ENCODE results near the gene AOPEP. TPM values are rescaled to one million over a fixed set of nuclear protein-coding genes. Genes with fewer than 3 reads are reported as not detected.

AOPEP gene
- total RNA-seq, 1 experiment from 2014 or later: 15.0 TPM

DNA sequence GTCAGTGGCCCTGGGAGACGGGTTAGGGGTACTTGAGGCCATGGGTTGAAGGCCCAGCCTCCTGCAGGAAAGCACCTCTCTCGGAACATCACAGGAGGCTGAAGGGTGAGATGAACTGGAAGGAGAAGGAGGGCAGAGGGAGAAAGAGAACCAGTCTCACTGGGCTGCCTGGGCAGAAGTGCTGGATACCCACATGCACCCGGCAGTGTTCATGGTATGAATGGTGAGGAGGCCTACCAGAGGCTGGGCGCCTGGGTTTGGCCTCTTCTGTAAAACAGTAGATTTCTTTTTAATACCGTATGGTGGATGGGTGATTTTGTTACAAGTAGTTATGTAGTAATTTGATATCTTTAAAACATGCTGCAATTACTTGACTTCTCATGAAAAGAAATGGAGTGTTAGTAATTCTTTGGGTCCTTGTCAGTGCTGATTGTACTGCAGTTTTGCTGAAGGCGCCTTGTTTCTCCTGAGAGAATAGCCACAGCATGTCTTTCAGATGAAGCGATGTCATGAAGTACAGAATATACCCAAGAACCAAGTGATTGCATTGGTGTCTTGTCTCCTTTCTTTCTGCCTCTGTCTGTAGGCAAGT is 332.4 kb downstream of the AOPEP start:
- Histone ChIP-seq H2AFZ (ENCODE audit: low read length) (no peak overlapping the region), H3K79me2 (ENCODE audit: insufficient read depth, low read length) (no peaks in the 10 kb centered on the region), H4K5ac (ENCODE audit: insufficient read length, low read depth, low read length) (no peak overlapping the region), H2BK5ac (ENCODE audit: insufficient read length, low read length) (no peak overlapping the region), H3K4me1 (ENCODE audit: insufficient read depth, low read length) (peaks cover 2% of the 10 kb centered on the region; the same call in 1 of the 2 replicates), H3K4me2 (ENCODE audit: insufficient read depth, insufficient read length, low read length) (no peak overlapping the region), H3K79me1 (ENCODE audit: insufficient read depth, low read depth, low read length, poor library complexity, severe bottlenecking) (no peaks in the 10 kb centered on the region), H2BK15ac (ENCODE audit: low read depth, low read length) (no peak overlapping the region), H3K23me2 (ENCODE audit: insufficient read length, low read depth, low read length, poor library complexity, severe bottlenecking) (no peaks in the 10 kb centered on the region), H2AK5ac (ENCODE audit: insufficient read length, low read length) (no peak overlapping the region), H4K91ac (ENCODE audit: insufficient read length, low read depth, low read length) (no peak overlapping the region), H2BK20ac (ENCODE audit: low read depth, low read length, poor library complexity, severe bottlenecking) (no peak overlapping the region), H3K23ac (ENCODE audit: insufficient read length, low read depth, low read length) (no peak overlapping the region), H3K56ac (ENCODE audit: insufficient read length, low read depth, low read length) (no peak overlapping the region), H2BK12ac (ENCODE audit: insufficient read length, low read depth, low read length) (no peak overlapping the region), H3K9me3 (ENCODE audit: control insufficient read depth, low read depth, low read length) (no peaks in the 10 kb centered on the region), H4K8ac (replicated peaks; ENCODE audit: insufficient read length, low read depth, low read length) (no peak overlapping the region), H3K27ac (ENCODE audit: insufficient read length, low read depth, low read length) (no peak overlapping the region), H2BK120ac (ENCODE audit: low read depth, low read length, poor library complexity, severe bottlenecking) (no peak overlapping the region), H3K27me3 (ENCODE audit: insufficient read depth, low read length) (no peaks in the 10 kb centered on the region), H3T11ph (ENCODE audit: low read length) (no peak overlapping the region), H3K4ac (ENCODE audit: low read depth, low read length) (no peak overlapping the region), H3K18ac (ENCODE audit: insufficient read length, low read depth, low read length) (no peak overlapping the region), H4K20me1 (ENCODE audit: control insufficient read depth, insufficient read depth, insufficient read length) (no peaks in the 10 kb centered on the region), H3K14ac (ENCODE audit: insufficient read depth, low read length) (no peak overlapping the region; the same call in 1 of the 2 replicates), H3K9ac (ENCODE audit: extremely low read depth, insufficient read length, low read length) (no peak overlapping the region)
- Mint-ChIP-seq H3K27ac (no peak overlapping the region), H3K4me1 (peaks cover 26 to 50% of the 10 kb centered on the region in 2 experiments), H3K4me3 (no peak overlapping the region), H3K27me3 (ENCODE audit: low read depth) (no peaks in the 10 kb centered on the region), H3K36me3 (ENCODE audit: insufficient read depth in 1 of 3, low read depth in 3 of 3) (peaks cover 0 to 5% (median 2%) of the 10 kb centered on the region in 3 experiments; a peak in 4 of 7 replicates), H3K9me3 (no peaks in the 10 kb centered on the region)
- TF ChIP-seq, protein P1, sequence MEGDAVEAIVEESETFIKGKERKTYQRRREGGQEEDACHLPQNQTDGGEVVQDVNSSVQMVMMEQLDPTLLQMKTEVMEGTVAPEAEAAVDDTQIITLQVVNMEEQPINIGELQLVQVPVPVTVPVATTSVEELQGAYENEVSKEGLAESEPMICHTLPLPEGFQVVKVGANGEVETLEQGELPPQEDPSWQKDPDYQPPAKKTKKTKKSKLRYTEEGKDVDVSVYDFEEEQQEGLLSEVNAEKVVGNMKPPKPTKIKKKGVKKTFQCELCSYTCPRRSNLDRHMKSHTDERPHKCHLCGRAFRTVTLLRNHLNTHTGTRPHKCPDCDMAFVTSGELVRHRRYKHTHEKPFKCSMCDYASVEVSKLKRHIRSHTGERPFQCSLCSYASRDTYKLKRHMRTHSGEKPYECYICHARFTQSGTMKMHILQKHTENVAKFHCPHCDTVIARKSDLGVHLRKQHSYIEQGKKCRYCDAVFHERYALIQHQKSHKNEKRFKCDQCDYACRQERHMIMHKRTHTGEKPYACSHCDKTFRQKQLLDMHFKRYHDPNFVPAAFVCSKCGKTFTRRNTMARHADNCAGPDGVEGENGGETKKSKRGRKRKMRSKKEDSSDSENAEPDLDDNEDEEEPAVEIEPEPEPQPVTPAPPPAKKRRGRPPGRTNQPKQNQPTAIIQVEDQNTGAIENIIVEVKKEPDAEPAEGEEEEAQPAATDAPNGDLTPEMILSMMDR (conservative IDR thresholded peaks at IDR 0.05): no peak
- WGBS (ENCODE audit: extremely low coverage, insufficient read length, low lambda C conversion rate): no CpG with 5 or more reads among the region's 7 CpGs
- no peak for DNase-seq
